Kidney (tissue), 14 donors: ENCODE results near the gene CCDC88C. TPM values are rescaled to one million over a fixed set of nuclear protein-coding genes. Genes with fewer than 3 reads are reported as not detected.

Source experiments
- DNase-seq, 5 donors: peaks; one replicate each; pipeline ENCODE4 v3.0.0-alpha.2; 2013 to 2020
- FAIRE-seq: peaks from 2 replicates; lab custom pipeline; 2012; peaks lifted over from hg19 to GRCh38; lab: Jason Lieb, UNC
- H3K27ac ChIP-seq, 2 donors: one replicate each; pipeline ENCODE4 v1.7.0; 2013; ENCODE audit warnings: low read depth in 2 of 2, low read length in 2 of 2, inconsistent platforms in 1 of 2
- H3K27me3 ChIP-seq: one replicate; pipeline ENCODE4 v1.7.1; 2013; ENCODE audit warnings: low read length, inconsistent platforms; ENCODE audit not compliant: control insufficient read depth, insufficient read depth
- H3K36me3 ChIP-seq, 3 donors: one replicate each; pipeline versions ENCODE4 v1.7.0 to v1.7.1; 2013; ENCODE audit warnings: low read length in 3 of 3, control low read depth in 1 of 3, inconsistent platforms in 1 of 3; ENCODE audit not compliant: insufficient read depth in 3 of 3, control insufficient read depth in 2 of 3
- H3K4me1 ChIP-seq, 3 donors: one replicate each; pipeline versions ENCODE4 v1.7.0 to v1.7.1; 2013; ENCODE audit warnings: low read length in 3 of 3, inconsistent platforms in 1 of 3, low read depth in 1 of 3; ENCODE audit not compliant: control insufficient read depth in 2 of 3, insufficient read depth in 2 of 3
- H3K4me3 ChIP-seq, 3 donors: one replicate each; pipeline versions ENCODE4 v1.7.0 to v1.8.1; 2013; ENCODE audit warnings: low read length in 3 of 3, control low read depth in 1 of 3, inconsistent platforms in 1 of 3
- H3K9ac ChIP-seq, 3 donors: one replicate each; pipeline versions ENCODE4 v1.7.0 to v1.7.1; 2013; ENCODE audit warnings: low read length in 3 of 3, control low read depth in 1 of 3, inconsistent platforms in 1 of 3
- H3K9me3 ChIP-seq, 3 donors: one replicate each; pipeline versions ENCODE4 v1.7.0 to v1.7.1; 2013; ENCODE audit warnings: low read length in 3 of 3, control low read depth in 1 of 3, inconsistent platforms in 1 of 3; ENCODE audit not compliant: control insufficient read depth in 2 of 3, insufficient read depth in 1 of 3
- intact Hi-C: fragments of 100-400 bp; cut with DNase I; formaldehyde crosslinking; loops from one replicate; pipeline ENCODE4 v1.11.1; 2022
- polyA plus RNA-seq: library from polyadenylated mRNA; stranded (reverse); fragments of 350-450 nt; fragmentation: Illumina TruSeq; extraction: RNeasy Lipid Tissue Mini Kit (QIAGEN cat#74804); gene quantifications from one replicate; pipeline ENCODE4 v1.2.3, GENCODE V29; 2014; ENCODE audit warnings: low read depth, low replicate concordance; ENCODE audit not compliant: insufficient read depth
- total RNA-seq: library from RNA; stranded (reverse); fragmentation: NEBNext Ultra II Directional; extraction: Animal tissue kit (Norgen Biotek cat#: 25700); gene quantifications from one replicate; pipeline ENCODE4 v1.2.1, GENCODE V29; 2021
- TF ChIP-seq, protein P1 (sequence below): IDR thresholded peaks from 3 replicates; pipeline ENCODE4 v1.5.1; 2012; ENCODE audit warnings: mild to moderate bottlenecking, moderate library complexity, borderline replicate concordance; ENCODE audit not compliant: insufficient read depth; ENCODE audit errors: extremely low read depth
- donor health status: control.
- donor health status: control.
- donor health status: control.
- donor health status: control.
- donor health status: control.
- donor health status: DM: yes; HTN: yes; CAD: no.
- donor health status: Normal renal cell carcinoma (clear cell type).

The CCDC88C gene
- total and polyA plus RNA-seq, 2 donors from 2014 or later = 6.6 to 32.8 TPM

DNA sequence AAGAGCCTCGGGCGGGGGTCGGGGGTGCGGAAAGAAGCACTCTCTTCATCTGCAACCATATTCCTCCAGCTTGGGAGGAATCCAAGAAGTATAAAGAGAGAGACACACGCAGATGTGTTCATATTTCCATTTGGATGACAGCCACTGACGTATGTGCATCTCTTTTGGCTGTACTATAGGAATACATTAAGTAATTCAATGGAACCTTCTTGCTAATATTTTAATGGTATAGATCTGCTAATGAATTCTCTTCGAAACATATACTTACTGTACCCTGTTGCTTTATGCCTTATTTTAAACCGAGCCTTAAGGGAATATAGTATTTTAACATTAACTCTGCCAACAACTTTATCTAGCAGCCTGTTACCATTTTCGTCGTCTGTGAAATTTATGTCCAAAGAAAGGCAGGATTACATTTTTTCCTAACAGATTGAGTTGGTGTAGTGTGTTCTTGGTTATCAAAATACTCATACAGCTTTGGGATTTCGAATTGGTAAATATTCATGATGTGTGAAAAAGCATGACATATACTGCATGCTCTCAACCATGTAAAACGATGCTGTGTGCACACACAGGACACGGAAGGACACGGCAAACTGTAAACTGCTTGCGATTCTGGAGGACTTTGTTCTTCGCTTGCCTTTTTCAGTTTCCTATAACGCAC lies 84.5 kb downstream of the CCDC88C start:
- no peaks in the 10 kb centered on the region for H3K27me3 ChIP-seq
- no peak for FAIRE-seq
- intact Hi-C loops = no loop called here
- no peak overlapping the region for H3K4me3 ChIP-seq
- H3K9me3 ChIP-seq = no peaks in the 10 kb centered on the region
- no peak for DNase-seq
- TF ChIP-seq, protein P1, sequence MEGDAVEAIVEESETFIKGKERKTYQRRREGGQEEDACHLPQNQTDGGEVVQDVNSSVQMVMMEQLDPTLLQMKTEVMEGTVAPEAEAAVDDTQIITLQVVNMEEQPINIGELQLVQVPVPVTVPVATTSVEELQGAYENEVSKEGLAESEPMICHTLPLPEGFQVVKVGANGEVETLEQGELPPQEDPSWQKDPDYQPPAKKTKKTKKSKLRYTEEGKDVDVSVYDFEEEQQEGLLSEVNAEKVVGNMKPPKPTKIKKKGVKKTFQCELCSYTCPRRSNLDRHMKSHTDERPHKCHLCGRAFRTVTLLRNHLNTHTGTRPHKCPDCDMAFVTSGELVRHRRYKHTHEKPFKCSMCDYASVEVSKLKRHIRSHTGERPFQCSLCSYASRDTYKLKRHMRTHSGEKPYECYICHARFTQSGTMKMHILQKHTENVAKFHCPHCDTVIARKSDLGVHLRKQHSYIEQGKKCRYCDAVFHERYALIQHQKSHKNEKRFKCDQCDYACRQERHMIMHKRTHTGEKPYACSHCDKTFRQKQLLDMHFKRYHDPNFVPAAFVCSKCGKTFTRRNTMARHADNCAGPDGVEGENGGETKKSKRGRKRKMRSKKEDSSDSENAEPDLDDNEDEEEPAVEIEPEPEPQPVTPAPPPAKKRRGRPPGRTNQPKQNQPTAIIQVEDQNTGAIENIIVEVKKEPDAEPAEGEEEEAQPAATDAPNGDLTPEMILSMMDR = no peak
- H3K9ac ChIP-seq = no peak overlapping the region
- H3K27ac ChIP-seq = no peak overlapping the region
- peaks cover 5 to 36% (median 22%) of the 10 kb centered on the region in 3 donors for H3K4me1 ChIP-seq
- H3K36me3 ChIP-seq = peaks cover 0 to 6% (median 0%) of the 10 kb centered on the region in 3 donors

DNA sequence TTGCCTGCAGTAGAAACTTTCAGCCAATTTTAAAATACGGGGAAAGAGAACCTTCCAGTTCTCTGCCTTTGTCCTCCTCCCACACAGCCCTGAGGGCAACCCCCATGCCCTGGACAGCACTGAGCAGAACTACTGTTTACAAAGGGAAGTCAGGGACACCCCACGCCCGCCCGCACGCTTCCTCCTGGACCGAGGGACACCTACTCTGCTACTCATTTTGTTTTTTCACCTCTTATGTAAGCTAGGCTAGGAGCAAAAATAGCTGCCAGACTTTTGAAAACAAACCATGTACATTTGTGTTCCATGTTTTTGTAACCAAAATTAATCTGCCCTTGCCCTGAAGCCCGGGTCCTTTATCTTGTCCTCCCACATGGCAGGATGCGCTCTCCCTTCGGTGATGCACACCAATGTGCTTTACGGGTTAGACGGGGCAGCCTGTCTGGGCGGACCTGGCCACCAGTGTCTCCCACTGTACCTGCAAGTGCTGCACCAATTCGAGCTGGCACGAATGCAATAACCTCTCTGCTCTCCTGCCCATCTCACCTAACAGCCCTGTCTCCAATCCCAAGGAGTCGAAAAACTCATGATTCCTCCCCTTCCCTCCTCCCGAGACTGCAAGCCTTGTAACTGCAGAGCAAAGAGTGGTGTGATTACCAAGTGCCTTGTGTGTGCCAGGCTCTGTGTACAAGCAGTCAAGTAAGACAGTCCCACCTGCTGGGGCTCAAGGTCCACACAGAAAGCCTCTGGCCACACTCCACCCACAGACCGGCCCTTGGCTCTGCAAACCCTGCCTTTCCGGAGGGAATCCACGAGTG lies 85.2 kb downstream of the CCDC88C start:
- Histone ChIP-seq H3K27ac (peak overlapping the region; percentile 23 to 51), H3K4me3 (peak overlapping the region in 1 of 3 donors; percentile 1), H3K36me3 (no peaks in the 10 kb centered on the region), H3K4me1 (peaks cover 5 to 36% (median 22%) of the 10 kb centered on the region in 3 donors), H3K9ac (no peak overlapping the region), H3K9me3 (no peaks in the 10 kb centered on the region), H3K27me3 (no peaks in the 10 kb centered on the region)
- DNase-seq (peak in 3 of 5 donors; percentile 57 to 70 (median 57)), FAIRE-seq (no peak)
- intact Hi-C loops = no loop called here
- TF ChIP-seq, protein P1 = no peak

DNA sequence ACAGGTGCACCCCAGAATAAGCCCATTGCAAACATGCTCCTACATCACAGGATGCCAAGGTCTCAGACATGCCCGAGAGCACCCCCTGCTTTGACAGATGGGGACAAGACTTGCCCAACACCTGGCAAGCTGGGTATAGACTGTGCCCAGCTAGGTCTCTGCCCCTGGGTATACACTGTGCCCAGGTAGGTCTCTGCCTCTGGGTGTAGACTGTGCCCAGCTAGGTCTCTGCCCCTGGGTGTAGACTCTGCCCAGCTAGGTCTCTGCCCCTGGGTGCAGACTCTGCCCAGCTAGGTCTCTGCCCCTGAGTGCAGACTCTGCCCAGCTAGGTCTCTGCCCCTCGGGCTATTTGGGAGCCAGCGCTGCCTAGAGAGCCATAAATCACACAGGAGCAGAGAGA lies 85.9 kb downstream of the CCDC88C start:
- H3K9ac ChIP-seq = no peak overlapping the region
- peak in 1 of 5 donors; percentile 46 for DNase-seq
- no peaks in the 10 kb centered on the region for H3K36me3 ChIP-seq
- TF ChIP-seq, protein P1 = no peak
- intact Hi-C loops = no loop called here
- H3K9me3 ChIP-seq = no peaks in the 10 kb centered on the region
- no peaks in the 10 kb centered on the region for H3K27me3 ChIP-seq
- H3K4me3 ChIP-seq = peak overlapping the region in 1 of 3 donors; percentile 1
- peaks cover 5 to 36% (median 22%) of the 10 kb centered on the region in 3 donors for H3K4me1 ChIP-seq
- peak overlapping the region in 1 of 2 donors; percentile 51 for H3K27ac ChIP-seq
- FAIRE-seq = no peak
